GM18502 (cell line): ENCODE results near the gene KCTD20.

Experiments
- ATAC-seq: cut with Tn5 transposase; IDR thresholded peaks from one replicate; pipeline ENCODE4 v1.9.1; 2021; ENCODE audit warnings: mild to moderate bottlenecking; ENCODE audit not compliant: unreplicated experiment, poor library complexity

The KCTD20 gene

GRCh38 chr6:36491378-36491965 lies 48.7 kb downstream of the KCTD20 start:
- no peak for ATAC-seq

DNA sequence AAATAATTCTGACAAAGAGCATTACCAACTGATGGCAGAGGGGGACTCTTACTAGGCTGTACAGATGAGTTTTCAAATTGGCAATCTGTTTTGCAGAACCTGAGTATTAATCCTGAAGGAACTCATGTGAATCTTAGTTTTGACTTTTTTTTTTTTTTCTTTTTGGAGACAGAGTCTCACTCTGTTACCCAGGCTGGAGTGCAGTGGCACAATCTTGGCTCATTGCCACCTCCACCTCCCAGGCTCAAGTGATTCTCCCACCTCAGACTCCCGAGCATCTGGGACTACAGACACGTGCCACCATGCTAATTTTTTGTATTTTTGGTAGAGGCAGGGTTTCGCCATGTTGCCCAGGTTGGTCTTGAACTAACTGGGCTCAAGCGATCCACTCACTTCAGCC lies 49.3 kb downstream of the KCTD20 start:
- ATAC-seq, result no peak

GRCh38 chr6:36492621-36493020 lies 49.8 kb downstream of the KCTD20 start:
- ATAC-seq, result no peak

- no peak for ATAC-seq
These were observed 50.5 kb downstream of the KCTD20 start for GRCh38 chr6:36493319-36493718.

- no peak for ATAC-seq
These were observed 51.1 kb downstream of the KCTD20 start for GRCh38 chr6:36493859-36494258.

GRCh38 chr6:36495086-36495485 lies 52.3 kb downstream of the KCTD20 start:
- ATAC-seq, result no peak

GRCh38 chr6:36499918-36500317 lies 57.1 kb downstream of the KCTD20 start:
- no peak for ATAC-seq

DNA sequence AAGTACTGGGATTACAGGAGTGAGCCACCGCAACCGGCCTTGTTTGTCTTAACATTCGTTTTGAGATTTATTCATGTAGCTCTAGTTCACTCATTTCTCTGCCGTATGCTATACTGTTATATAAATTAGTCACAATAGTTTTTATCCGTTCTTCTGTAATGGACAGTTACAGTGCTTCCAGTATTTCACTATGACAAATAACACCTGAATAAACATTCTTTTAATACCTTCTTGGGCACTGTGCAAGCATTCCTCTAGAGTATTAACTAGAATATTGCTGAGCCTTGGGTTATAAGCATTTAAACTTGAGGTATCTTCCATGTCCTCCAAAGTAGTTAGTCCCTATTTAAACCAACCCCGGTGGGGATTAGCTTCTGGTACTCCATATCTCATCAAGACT lies 58.9 kb downstream of the KCTD20 start:
- no peak for ATAC-seq

DNA sequence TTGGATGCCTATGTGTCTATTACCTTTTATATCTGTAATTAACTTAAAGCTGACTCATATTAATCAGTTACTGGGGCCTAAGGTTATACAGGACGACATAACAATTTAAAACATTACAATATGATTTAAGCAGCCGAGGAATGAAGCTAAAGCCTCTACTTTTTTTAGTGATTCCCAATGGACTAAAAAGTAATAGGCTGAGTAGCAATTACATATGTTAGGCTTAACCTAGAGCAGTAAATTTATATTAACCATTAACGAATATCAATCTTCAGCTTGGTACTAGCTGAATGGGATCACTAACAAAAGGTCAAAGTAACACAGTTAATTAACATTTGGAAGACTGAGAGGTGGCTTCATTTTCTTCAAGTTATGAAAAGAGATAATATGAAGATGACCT lies 61.4 kb downstream of the KCTD20 start:
- no peak for ATAC-seq

DNA sequence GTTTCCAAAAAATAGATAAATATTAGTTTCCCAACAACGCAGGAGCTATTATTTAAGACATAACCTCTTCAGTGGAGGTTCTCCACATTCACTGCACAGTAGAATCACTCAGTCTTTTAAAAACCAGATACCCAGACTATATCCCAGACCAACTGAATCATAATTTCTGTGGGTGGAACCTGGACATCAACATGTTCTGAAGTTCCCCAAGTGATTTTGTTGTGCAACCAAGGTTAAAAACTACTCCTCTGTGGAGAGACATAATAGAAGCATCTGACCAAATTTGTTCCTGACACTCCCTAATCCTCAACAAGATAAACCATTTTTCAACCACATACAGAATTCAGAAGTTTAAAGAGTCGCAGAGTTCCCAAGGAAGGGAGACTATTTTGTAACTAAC lies 62.2 kb downstream of the KCTD20 start:
- no peak for ATAC-seq

DNA sequence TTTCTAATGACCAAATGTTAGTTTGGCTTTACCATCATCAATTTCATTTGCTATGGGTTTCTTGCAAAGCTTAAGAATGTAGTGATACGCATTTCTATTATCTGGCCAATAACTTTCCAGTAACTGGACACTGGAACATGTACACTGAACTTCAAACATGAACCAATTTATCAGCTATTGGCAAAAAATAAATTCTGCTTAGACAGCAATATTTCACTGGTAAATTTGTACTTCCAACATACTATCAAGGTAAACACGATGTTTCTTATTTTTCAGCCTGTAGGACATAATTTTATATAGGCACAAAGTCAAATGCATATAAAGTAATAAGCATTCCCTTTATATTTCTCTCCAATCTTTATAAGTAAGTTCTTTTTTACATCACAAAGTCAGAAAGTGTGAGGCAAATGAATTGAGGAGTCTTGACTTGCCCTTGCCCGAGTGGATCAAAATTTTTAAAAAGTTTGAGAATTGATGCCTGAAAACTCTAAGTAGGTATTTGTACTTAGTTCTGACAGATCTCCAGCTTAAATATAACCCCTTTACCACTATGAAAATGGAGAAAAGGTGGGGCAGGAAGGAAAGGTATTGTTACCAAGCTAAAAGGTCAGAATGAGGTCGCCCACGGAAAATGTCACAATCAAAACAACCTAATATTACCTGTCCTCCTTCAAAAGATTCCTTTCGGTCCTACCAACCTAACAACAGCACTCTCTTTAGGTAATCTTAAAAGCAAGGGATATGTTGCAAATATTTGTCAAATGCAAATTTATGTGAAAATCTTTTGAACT lies 63.1 kb downstream of the KCTD20 start:
- ATAC-seq, result no peak

DNA sequence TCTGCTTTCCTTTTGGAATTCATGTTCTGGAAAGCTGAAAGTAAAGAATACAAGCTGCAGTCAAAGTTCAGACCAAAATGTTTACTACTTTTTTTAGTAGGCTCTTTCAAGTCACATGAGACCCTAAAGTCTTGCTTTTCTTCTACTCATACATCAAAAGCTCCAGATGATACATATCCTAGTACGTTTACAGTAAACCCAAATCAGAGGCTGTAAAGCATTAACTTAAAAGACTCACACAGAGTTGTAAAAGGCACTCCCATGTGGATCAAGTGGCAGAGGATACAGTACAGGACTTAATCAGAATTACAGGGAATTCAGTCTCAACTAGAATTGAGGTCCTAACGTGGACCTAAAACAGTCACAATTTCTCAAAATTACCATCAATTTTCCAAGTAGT lies 63.8 kb downstream of the KCTD20 start:
- ATAC-seq, result no peak

DNA sequence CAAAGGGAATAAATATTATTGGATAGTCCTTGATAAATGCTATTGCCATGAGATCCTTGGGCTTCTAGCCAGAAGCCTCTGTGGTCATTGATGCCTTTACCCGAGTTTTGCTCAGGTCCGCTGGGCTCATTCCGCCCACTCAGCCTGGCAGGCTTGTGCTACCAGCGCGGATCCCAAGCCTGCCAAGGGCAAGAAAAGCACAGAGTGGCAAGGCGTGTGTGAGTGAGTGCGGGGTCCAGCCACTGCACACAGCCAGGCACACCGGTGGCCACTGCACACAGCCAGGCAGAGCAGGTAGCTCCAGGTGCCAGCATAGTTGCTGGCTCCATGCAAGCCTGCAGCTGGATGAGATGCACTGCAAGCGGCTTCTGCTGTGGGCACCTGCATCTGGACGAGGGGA lies 65.7 kb downstream of the KCTD20 start:
- ATAC-seq, result no peak

GRCh38 chr6:36510365-36510764 lies 67.6 kb downstream of the KCTD20 start:
- ATAC-seq, result no peak

DNA sequence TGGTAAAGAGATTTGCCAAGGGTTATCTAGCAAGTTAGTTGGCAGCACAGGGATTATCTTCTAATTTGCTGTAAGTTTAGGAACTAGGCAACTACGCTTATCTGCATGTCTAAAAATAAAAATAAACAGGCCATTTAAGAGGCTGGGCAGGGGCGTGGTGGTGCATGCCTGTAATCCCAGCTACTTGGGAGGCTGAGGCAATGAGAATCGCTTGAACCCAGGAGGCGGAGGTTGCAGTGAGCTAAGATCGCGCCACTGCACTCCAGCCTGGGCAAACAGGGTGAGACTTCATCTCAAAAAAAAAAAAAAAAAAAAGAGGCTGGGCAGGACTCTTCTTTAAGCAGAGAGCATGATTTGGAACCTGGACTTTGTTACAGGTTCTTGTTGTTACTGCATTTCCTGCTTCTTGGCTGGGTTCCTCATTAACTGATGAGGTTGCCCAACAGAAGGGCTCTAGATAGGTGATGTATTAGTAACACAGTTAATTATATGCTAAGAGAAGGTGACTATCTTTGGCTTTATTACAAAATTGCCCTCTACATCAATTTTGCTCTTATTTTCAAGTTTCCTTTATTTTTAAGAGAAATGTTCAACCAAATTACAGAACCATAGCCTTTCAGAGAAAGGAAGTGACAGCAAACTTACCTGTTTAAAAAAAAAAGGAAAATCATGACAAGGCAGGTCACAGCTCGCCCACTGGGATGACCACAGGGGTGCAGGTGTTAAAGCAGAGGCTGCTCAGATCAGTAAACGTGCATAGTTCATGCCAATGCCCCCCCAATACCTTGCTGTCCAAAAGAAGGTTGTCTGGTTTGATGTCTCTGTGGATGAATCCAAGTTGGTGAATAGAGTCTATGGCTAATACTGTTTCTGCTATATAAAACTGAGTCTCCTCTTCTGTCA lies 72.0 kb downstream of the KCTD20 start:
- ATAC-seq, result no peak

- ATAC-seq, result no peak
These were observed 73.0 kb downstream of the KCTD20 start for GRCh38 chr6:36515844-36516243.

GRCh38 chr6:36516559-36516958 lies 73.8 kb downstream of the KCTD20 start:
- no peak for ATAC-seq

- no peak for ATAC-seq
These were observed 74.2 kb downstream of the KCTD20 start for GRCh38 chr6:36516988-36517387.

- ATAC-seq, result no peak
These were observed 74.6 kb downstream of the KCTD20 start for GRCh38 chr6:36517408-36517807.

DNA sequence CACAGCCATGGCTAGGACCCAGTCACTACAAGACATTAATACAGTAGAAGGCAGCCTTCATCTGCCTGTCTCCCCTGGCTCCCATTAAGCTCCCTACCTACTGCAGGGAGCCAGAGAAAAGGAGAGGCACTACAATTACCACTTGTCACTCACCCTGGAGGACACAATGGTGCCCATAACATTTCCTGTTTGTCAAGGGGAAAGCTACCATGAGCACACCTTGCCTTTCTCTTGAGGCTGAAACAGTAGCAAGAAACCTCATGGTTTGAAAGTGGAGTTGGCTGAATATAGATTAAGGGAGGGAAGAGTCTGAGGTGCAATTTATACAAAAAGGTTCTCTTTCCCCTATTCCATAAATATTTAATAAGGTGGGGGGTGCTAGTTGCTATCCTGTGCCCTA lies 76.6 kb downstream of the KCTD20 start:
- no peak for ATAC-seq

DNA sequence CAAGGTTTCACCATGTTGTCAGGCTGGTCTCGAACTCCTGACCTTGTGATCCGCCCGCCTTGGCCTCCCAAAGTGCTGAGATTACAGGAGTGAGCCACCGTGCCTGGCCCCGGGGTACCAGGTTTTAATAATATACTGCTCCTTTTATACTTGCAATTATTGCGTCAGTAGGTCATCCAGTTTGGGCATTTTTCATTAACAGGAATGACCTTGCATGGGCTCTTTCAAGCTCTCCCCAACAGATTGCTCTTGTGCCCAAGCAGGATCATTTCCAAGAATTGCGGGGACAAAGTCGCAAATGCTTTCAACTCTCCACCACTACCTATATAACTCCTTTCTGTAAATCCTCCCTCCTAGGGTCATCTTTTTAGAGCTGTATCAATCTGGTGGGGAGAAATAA lies 80.7 kb downstream of the KCTD20 start:
- no peak for ATAC-seq
